Neural progenitor cell (in vitro differentiated cells): ENCODE data around the gene LMTK2. TPM values are rescaled to one million over a fixed set of nuclear protein-coding genes. Genes with fewer than 3 reads are reported as not detected.

Experiments used
- DNase-seq: peaks from one replicate; pipeline ENCODE4 v3.0.0-alpha.2; 2016; ENCODE audit warnings: low spot score
- H2AFZ ChIP-seq: fragments of 200-600 bp; sonication (generic); replicated peaks from 2 replicates; pipeline ENCODE4 v1.6.1; 2016; ENCODE audit warnings: antibody characterized with exemption
- H3F3A ChIP-seq: fragments of 200-600 bp; sonication (generic); 2 replicates; pipeline ENCODE4 v1.6.1; 2016; ENCODE audit warnings: antibody characterized with exemption, low read depth
- H3K27ac ChIP-seq: fragments of 200-600 bp; sonication (generic); 2 replicates; pipeline ENCODE4 v1.5.1; 2016; ENCODE audit warnings: mild to moderate bottlenecking
- H3K27me3 ChIP-seq: fragments of 200-600 bp; sonication (generic); 2 replicates; pipeline ENCODE4 v1.6.1; 2016; ENCODE audit warnings: mild to moderate bottlenecking, moderate library complexity
- H3K36me3 ChIP-seq: fragments of 200-600 bp; sonication (generic); 2 replicates; pipeline ENCODE4 v1.5.1; 2016
- H3K4me1 ChIP-seq: fragments of 200-600 bp; sonication (generic); 2 replicates; pipeline ENCODE4 v1.6.1; 2016; ENCODE audit warnings: mixed run types
- H3K4me2 ChIP-seq: fragments of 200-600 bp; sonication (generic); 2 replicates; pipeline ENCODE4 v1.6.1; 2016
- H3K4me3 ChIP-seq: fragments of 200-600 bp; sonication (generic); 2 replicates; pipeline ENCODE4 v1.5.1; 2016
- H3K79me2 ChIP-seq: fragments of 200-600 bp; sonication (generic); 2 replicates; pipeline ENCODE4 v1.6.1; 2016; ENCODE audit warnings: low read depth
- H3K9ac ChIP-seq: fragments of 200-600 bp; sonication (generic); 2 replicates; pipeline ENCODE4 v1.6.1; 2016
- H3K9me3 ChIP-seq: fragments of 200-600 bp; sonication (generic); 2 replicates; pipeline ENCODE4 v1.5.1; 2016; ENCODE audit warnings: low read depth
- H4K20me1 ChIP-seq: fragments of 200-600 bp; sonication (generic); 2 replicates; pipeline ENCODE4 v1.6.1; 2016; ENCODE audit warnings: low read depth
- H3K27ac Mint-ChIP-seq: 3 replicates; pipeline ENCODE4 v1.8.0; 2021; ENCODE audit warnings: mixed read lengths
- H3K27me3 Mint-ChIP-seq: 2 replicates; pipeline ENCODE4 v1.8.0; 2022; ENCODE audit warnings: low read depth, mild to moderate bottlenecking, inconsistent platforms, moderate library complexity, mixed read lengths; ENCODE audit not compliant: insufficient read depth
- H3K36me3 Mint-ChIP-seq: 3 replicates; pipeline ENCODE4 v1.8.0; 2021; ENCODE audit warnings: mixed read lengths
- H3K4me1 Mint-ChIP-seq: 3 replicates; pipeline ENCODE4 v1.8.0; 2021; ENCODE audit warnings: mixed read lengths
- H3K4me3 Mint-ChIP-seq: 3 replicates; pipeline ENCODE4 v1.8.0; 2021; ENCODE audit warnings: mild to moderate bottlenecking, moderate library complexity, mixed read lengths
- H3K9me3 Mint-ChIP-seq: 3 replicates; pipeline ENCODE4 v1.8.0; 2020; ENCODE audit warnings: mixed read lengths
- CTCF ChIP-seq: fragments of 200-600 bp; sonication (generic); IDR thresholded peaks from 2 replicates; pipeline ENCODE4 v1.5.1; 2017; ENCODE audit warnings: antibody characterized with exemption, mild to moderate bottlenecking
- EZH2 ChIP-seq: fragments of 200-600 bp; sonication (generic); IDR thresholded peaks from 2 replicates; pipeline ENCODE4 v1.6.1; 2017; ENCODE audit warnings: antibody characterized with exemption, mild to moderate bottlenecking, moderate library complexity
- EZH2phosphoT487 ChIP-seq: fragments of 200-600 bp; sonication (generic); IDR thresholded peaks from 2 replicates; pipeline ENCODE4 v1.6.1; 2017; ENCODE audit warnings: antibody characterized with exemption
- total RNA-seq: library from RNA; depleted of rRNA; stranded (reverse); fragments of >200 nt; gene quantifications from 2 replicates; pipeline ENCODE4 v1.2.3, GENCODE V29; 2015; ENCODE audit warnings: low replicate concordance

LMTK2 gene
- total RNA-seq, 1 donor from 2014 or later, result 14.1 TPM

- no peak overlapping the region for H3K9ac ChIP-seq
- TF ChIP-seq CTCF (no peak), EZH2 (no peak), EZH2phosphoT487 (no peak)
- H3F3A ChIP-seq, result peaks cover 14% of the 10 kb centered on the region
- Mint-ChIP-seq H3K9me3 (peaks cover 2% of the 10 kb centered on the region), H3K4me1 (peaks cover 6% of the 10 kb centered on the region), H3K4me3 (no peak overlapping the region), H3K27ac (no peak overlapping the region), H3K36me3 (peaks cover 11% of the 10 kb centered on the region), H3K27me3 (no peaks in the 10 kb centered on the region)
- no peak overlapping the region for H3K27ac ChIP-seq
- no peaks in the 10 kb centered on the region for H3K9me3 ChIP-seq
- H3K4me1 ChIP-seq, result peaks cover 18% of the 10 kb centered on the region
- no peaks in the 10 kb centered on the region for H3K79me2 ChIP-seq
- no peaks in the 10 kb centered on the region for H4K20me1 ChIP-seq
- no peak overlapping the region for H2AFZ ChIP-seq
- H3K36me3 ChIP-seq, result no peaks in the 10 kb centered on the region
- DNase-seq, result no peak
- no peaks in the 10 kb centered on the region for H3K27me3 ChIP-seq
- H3K4me2 ChIP-seq, result no peak overlapping the region
- H3K4me3 ChIP-seq, result no peak overlapping the region
Observed at GRCh38 chr7:98221611-98222532, 115.2 kb downstream of the LMTK2 start.

DNA sequence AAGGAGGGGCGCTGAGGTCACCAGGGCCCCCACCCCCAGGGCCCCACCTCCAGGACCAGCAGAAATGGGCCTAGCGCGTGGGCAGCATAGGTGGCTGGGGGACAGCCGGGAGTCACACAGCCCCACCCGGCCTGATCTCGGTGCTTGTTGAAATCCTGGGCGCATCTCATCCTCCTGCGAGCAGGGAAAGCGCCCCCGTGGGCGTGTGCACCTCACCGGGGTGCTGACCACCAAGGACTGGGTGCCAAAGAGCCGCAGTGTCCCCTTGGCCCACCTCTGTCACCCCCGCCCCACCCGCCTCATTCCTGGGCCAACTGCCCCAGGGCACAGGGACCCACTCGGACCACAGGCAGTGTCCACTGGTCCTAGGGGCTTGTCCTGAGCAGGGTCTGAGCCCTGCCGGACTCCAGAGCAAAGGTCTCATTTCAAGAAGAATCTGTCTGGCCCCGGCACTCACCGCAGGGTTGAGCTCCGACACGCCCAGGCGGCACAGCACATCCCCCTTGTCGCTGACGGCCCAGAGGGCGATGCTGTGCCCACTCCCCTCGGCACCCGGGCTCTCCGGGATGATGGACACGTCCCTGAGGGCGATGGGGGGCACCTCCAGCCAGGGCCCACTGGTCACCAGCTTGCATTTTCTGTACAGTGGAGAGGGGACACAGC is 116.0 kb downstream of the LMTK2 start:
- H3K27me3 ChIP-seq, result no peaks in the 10 kb centered on the region
- no peak overlapping the region for H2AFZ ChIP-seq
- H3K4me1 ChIP-seq, result peaks cover 17% of the 10 kb centered on the region
- no peak overlapping the region for H3K27ac ChIP-seq
- no peak overlapping the region for H3K4me2 ChIP-seq
- Mint-ChIP-seq H3K36me3 (peaks cover 13% of the 10 kb centered on the region), H3K4me3 (no peak overlapping the region), H3K4me1 (peaks cover 6% of the 10 kb centered on the region), H3K27me3 (no peaks in the 10 kb centered on the region), H3K9me3 (peaks cover 2% of the 10 kb centered on the region), H3K27ac (no peak overlapping the region)
- no peak overlapping the region for H3K4me3 ChIP-seq
- no peaks in the 10 kb centered on the region for H3K9me3 ChIP-seq
- H4K20me1 ChIP-seq, result no peaks in the 10 kb centered on the region
- TF ChIP-seq CTCF (no peak), EZH2phosphoT487 (no peak), EZH2 (no peak)
- no peak for DNase-seq
- no peak overlapping the region for H3K9ac ChIP-seq
- no peaks in the 10 kb centered on the region for H3K36me3 ChIP-seq
- no peaks in the 10 kb centered on the region for H3K79me2 ChIP-seq
- H3F3A ChIP-seq, result peaks cover 14% of the 10 kb centered on the region

GRCh38 chr7:98223351-98223897 is 116.8 kb downstream of the LMTK2 start:
- H3K79me2 ChIP-seq, result no peaks in the 10 kb centered on the region
- peaks cover 4% of the 10 kb centered on the region for H3K4me1 Mint-ChIP-seq

More at GRCh38 chr7:98223351-98223897, 116.8 kb downstream of the LMTK2 start:
- Histone ChIP-seq H3K27ac (no peak overlapping the region), H3K4me1 (peaks cover 10% of the 10 kb centered on the region), H3F3A (peaks cover 11% of the 10 kb centered on the region), H3K9me3 (no peaks in the 10 kb centered on the region), H3K4me2 (no peak overlapping the region), H2AFZ (no peak overlapping the region), H3K27me3 (no peaks in the 10 kb centered on the region), H3K4me3 (no peak overlapping the region), H4K20me1 (no peaks in the 10 kb centered on the region), H3K36me3 (no peaks in the 10 kb centered on the region), H3K9ac (no peak overlapping the region)
- DNase-seq, result no peak
- no peak overlapping the region for H3K4me3 Mint-ChIP-seq
- TF ChIP-seq CTCF (no peak), EZH2 (no peak), EZH2phosphoT487 (no peak)
- H3K27ac Mint-ChIP-seq, result no peak overlapping the region
- H3K36me3 Mint-ChIP-seq, result peaks cover 13% of the 10 kb centered on the region
- no peaks in the 10 kb centered on the region for H3K27me3 Mint-ChIP-seq
- peaks cover under 1% of the 10 kb centered on the region for H3K9me3 Mint-ChIP-seq
